Endothelial cell of hepatic sinusoid (primary cell): ENCODE measurements around the gene PSMD14.
"Not testable (repeated sequence)": the region's sequence is repeated elsewhere in the genome, so short reads cannot be mapped to it uniquely, and the experiment has no call there.

ENCODE experiments used
- in situ Hi-C: cut with HindIII; loops from 2 replicates; pipeline ENCODE4 v1.10.0; 2017; ENCODE audit warnings: low sequenced_read_pairs

The PSMD14 gene

GRCh38 chr2:161335626-161336025, 27.4 kb downstream of the PSMD14 start:
- in situ Hi-C loops = no loop called here

- in situ Hi-C loops = no loop called here
Observed at GRCh38 chr2:161337247-161337646, 29.0 kb downstream of the PSMD14 start.

- in situ Hi-C loops = not testable (repeated sequence)
Observed at GRCh38 chr2:161339532-161339931, 31.3 kb downstream of the PSMD14 start.

- in situ Hi-C loops = not testable (repeated sequence)
Observed at GRCh38 chr2:161340930-161341413, 32.7 kb downstream of the PSMD14 start.

- in situ Hi-C loops = no loop called here
Observed at GRCh38 chr2:161343235-161343634, 35.0 kb downstream of the PSMD14 start.

GRCh38 chr2:161344692-161345091, 36.5 kb downstream of the PSMD14 start:
- in situ Hi-C loops = no loop called here

- in situ Hi-C loops = no loop called here
Observed at GRCh38 chr2:161351678-161352077, 43.5 kb downstream of the PSMD14 start.

- in situ Hi-C loops = no loop called here
Observed at GRCh38 chr2:161352719-161353118, 44.5 kb downstream of the PSMD14 start.

GRCh38 chr2:161353543-161353942, 45.3 kb downstream of the PSMD14 start:
- in situ Hi-C loops = no loop called here

- in situ Hi-C loops = no loop called here
Observed at GRCh38 chr2:161354106-161354505, 45.9 kb downstream of the PSMD14 start.

- in situ Hi-C loops = no loop called here
Observed at GRCh38 chr2:161355106-161355505, 46.9 kb downstream of the PSMD14 start.

- in situ Hi-C loops = no loop called here
Observed at GRCh38 chr2:161355983-161356382, 47.8 kb downstream of the PSMD14 start.

- in situ Hi-C loops = no loop called here
Observed at GRCh38 chr2:161357097-161357496, 48.9 kb downstream of the PSMD14 start.

- in situ Hi-C loops = no loop called here
Observed at GRCh38 chr2:161358838-161359237, 50.6 kb downstream of the PSMD14 start.

GRCh38 chr2:161360095-161360654, 52.0 kb downstream of the PSMD14 start:
- in situ Hi-C loops = not testable (repeated sequence)

GRCh38 chr2:161362568-161363166, 54.4 kb downstream of the PSMD14 start:
- in situ Hi-C loops = no loop called here

- in situ Hi-C loops = no loop called here
Observed at GRCh38 chr2:161367675-161368074, 59.5 kb downstream of the PSMD14 start.

- in situ Hi-C loops = no loop called here
Observed at GRCh38 chr2:161369311-161369710, 61.1 kb downstream of the PSMD14 start.

GRCh38 chr2:161370981-161371380, 62.8 kb downstream of the PSMD14 start:
- in situ Hi-C loops = no loop called here

GRCh38 chr2:161371869-161372268, 63.6 kb downstream of the PSMD14 start:
- in situ Hi-C loops = no loop called here

GRCh38 chr2:161373942-161374341, 65.7 kb downstream of the PSMD14 start:
- in situ Hi-C loops = no loop called here

- in situ Hi-C loops = no loop called here
Observed at GRCh38 chr2:161374446-161374845, 66.2 kb downstream of the PSMD14 start.

- in situ Hi-C loops = no loop called here
Observed at GRCh38 chr2:161379740-161380139, 71.5 kb downstream of the PSMD14 start.
